Hippocampal formation (tissue), 2 donors: ENCODE data around the gene CEMP1.
"Not testable (repeated sequence)": the region's sequence is repeated elsewhere in the genome, so short reads cannot be mapped to it uniquely, and the experiment has no call there.

Source experiments
- DNase-seq, 2 donors: peaks; one replicate each; lab custom pipeline; 2025; lab: John Stamatoyannopoulos, UW

The CEMP1 gene, protein sequence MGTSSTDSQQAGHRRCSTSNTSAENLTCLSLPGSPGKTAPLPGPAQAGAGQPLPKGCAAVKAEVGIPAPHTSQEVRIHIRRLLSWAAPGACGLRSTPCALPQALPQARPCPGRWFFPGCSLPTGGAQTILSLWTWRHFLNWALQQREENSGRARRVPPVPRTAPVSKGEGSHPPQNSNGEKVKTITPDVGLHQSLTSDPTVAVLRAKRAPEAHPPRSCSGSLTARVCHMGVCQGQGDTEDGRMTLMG

DNA sequence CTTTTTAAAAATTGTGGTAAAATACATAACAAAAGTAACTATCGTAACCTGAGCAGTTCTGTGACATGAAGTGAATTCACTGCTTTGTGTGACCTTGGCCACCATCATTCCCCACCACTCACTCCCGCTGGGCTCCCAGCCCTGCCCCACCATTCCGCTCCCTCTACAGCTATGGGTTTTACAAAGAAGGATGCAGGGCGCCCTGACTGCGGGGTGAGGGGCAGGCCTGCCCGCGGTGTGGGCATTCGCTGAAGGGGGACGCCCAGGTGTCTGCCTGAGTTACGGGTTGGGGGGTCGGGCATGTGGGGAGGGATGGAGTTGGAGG is at the start of gene CEMP1:
Gene CEMP1, minus strand, starts transcription at position 38 of the 325 bp plus-strand sequence. CDS start 335 bp downstream, outside the sequence.
- DNase-seq = no peak

DNA sequence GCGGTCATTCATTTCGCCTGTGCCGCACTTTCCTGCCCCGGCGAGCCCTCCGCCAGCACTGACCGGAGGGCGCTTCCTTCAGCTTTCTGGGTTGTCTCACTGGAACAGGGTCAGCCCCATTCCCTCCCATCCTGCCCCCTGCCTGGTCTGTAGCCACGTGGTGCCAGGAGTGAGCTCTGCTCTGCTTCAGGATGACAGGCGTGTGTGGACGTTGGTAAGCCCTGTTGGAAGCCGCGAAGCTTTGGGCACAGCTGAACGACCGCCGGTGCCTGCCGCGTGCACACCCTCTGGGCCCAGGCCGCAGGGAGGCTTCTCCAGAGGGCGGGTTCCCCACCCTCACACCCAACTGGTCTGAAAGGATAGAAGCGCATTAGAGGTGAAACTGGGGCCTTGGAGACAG is 49.6 kb upstream of the CEMP1 start:
- DNase-seq = not testable (repeated sequence)

DNA sequence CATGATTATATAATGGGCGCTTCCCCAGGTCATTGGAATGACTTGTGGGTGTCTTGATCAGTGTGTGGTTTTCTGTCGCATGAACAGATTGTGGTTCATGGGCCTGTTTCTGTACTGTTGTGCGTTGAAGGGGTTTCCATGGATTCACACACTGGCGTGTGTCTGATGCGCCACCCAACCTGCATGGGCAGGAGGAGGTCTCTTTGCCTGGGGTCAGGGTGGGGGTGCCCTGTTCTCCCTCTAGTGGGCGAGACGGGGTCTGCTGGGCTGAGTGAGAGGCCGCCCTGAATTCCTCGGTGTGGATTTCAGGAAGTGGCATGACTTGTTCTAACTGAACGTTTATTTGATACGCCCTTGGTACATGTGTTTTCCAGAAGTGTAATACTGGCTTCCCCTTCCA is 48.9 kb upstream of the CEMP1 start:
- not testable (repeated sequence) for DNase-seq

DNA sequence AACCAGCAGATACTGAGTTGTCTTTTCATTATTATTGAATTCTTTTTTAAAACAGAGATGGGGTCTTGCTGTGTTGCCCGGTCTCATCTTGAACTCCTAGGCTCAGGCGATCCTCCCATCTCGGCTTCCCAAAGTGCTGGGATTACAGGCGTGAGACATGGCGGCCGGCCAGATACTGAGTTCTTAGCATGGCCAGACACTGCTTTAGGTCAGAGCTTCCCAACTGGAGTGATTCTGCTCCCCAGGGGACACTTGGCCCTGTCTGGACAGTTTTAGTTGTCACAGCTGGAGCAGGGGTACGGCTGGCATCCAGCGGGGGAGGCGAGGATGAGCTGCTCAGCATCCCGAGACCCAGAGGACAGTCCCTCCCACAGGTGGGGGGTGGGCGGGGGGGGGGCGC is 47.7 kb upstream of the CEMP1 start:
- DNase-seq = not testable (repeated sequence)

DNA sequence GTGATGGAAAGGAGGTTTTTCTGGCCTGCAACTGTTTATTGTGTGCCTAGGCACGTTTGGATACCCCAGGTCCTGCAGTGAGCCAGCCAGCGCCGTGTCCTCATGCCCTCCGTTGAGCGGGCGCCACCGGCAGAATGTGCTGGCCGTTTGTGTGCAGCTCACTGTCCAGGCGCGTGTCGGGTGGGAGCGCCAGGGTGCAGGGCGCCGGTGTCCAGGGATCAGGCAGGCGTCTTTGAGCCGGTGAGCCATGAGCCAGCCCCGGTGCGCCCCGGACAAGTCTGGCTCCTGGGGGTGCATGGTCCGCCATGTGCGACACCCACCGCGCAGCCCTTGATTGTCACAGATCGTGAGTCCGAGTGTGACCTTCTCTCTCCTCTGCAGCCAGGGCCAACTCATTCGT is 45.8 kb upstream of the CEMP1 start:
- DNase-seq = not testable (repeated sequence)

GRCh38 chr16:2575839-2576238 is 44.6 kb upstream of the CEMP1 start:
- not testable (repeated sequence) for DNase-seq

DNA sequence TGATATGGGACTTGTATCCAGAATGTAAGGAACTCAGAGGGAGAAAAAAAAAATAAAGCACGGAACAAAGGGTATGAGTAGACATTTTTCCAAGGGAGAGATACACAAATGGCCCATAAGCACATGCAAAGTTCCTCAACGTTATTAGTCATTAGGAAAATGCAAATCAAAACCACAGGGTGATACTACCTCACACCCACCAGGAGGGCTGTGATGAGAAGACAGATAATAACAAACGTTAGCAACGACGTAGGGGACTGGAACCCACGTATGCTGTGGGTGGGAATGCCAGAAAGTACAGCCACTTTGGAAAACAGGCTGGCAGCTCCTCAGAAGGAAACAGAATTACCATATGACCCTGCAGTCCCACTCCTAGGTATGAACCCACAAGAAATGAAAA is 41.5 kb upstream of the CEMP1 start:
- DNase-seq = not testable (repeated sequence)

DNA sequence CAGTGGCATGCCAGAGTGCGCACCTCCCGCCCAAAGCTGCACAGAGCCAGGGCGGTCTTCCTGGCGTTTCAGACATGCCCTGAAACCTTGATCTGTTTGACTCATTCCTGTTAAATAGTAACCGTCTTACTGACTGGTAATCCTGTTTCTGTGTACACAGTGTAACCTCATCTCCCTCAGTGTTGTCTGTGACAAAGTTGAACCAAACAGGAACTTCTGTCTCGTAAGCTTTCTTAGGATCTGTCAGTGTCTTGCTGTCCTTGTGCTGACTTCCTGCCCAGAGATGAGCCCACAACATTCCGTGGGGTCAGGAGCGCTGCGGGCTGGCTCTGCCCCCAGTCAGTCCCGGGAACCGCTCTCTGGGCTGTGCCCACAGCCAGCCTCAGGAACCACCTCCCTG is 37.4 kb upstream of the CEMP1 start:
- not testable (repeated sequence) for DNase-seq

- not testable (repeated sequence) for DNase-seq
Measured at GRCh38 chr16:2567506-2567905, 36.3 kb upstream of the CEMP1 start.

DNA sequence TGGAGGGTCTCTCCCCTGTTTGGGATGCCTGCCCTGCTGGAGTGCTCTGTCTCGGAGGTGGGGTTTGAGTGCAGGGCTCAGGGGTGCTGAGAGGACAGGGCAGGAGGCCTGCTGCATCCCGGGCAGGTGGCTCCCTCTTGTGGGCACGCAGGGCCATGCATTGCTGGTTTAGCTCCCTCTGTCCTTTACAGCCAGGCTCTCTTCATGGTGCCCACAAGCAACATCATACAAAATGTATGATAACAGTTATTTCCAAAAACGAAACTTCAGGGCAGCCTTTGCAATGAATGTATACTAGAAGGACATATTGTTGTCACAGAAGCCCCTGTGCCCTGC is 29.6 kb upstream of the CEMP1 start:
- not testable (repeated sequence) for DNase-seq

- DNase-seq = not testable (repeated sequence)
Measured at GRCh38 chr16:2560131-2560797, 29.1 kb upstream of the CEMP1 start.

- not testable (repeated sequence) for DNase-seq
Measured at GRCh38 chr16:2557150-2557549, 25.9 kb upstream of the CEMP1 start.

DNA sequence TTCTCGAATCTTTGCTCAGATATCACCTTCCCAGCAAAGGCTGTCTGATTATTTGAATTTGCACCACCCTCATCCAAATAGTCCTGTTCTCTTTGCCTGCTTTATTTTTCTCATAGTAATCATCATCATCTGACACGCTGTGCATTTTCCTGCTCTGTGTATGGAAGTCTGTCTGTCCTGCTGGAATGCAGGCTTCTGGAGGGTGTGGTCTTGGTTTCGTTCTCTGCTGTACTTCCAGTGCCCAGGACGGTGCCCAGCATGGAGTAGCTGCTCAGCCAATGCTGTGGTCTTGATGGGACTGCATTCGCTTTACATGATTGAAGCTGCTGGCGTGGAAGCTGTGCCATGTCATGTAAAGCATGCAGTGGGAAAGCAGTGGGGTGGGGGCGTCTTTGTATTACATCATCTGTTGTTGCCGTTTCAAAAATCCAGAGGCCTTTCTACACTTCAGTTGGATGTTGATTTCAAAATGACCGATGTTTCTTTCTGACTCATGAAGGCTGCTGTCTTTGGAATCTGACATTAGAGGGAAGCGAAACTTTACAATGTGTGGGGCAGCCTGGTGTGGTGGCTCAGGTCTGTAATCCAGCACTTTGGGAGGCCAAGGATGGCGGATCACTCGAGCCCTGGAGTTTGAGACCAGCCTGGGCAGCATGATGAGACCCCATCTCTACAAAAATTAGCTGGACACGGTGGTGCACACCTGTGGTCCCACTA is 23.7 kb upstream of the CEMP1 start:
- DNase-seq = not testable (repeated sequence)

DNA sequence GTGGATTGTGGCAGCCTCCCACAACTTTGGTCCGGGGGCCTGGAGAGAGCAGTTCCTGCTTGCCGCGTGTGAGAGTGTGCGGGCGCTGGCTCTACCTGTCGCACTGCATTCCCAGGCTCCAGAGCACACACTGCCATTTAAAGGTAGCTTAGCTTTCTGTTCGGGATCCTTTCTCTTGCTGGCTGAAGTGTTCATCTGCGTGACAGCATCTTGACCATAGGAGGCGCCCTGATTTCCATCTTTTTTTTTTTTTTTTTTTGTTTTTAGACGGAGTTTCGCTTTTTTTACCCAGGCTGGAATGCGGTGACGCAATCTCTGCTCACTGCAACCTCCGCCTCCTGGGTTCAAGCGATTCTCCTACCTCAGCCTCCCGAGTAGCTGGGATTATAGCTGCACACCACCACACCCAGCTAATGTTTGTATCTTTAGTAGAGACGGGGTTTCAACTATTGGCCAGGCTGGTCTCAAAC is 20.2 kb upstream of the CEMP1 start:
- DNase-seq = not testable (repeated sequence)

GRCh38 chr16:2550283-2550878 is 19.2 kb upstream of the CEMP1 start:
- not testable (repeated sequence) for DNase-seq

DNA sequence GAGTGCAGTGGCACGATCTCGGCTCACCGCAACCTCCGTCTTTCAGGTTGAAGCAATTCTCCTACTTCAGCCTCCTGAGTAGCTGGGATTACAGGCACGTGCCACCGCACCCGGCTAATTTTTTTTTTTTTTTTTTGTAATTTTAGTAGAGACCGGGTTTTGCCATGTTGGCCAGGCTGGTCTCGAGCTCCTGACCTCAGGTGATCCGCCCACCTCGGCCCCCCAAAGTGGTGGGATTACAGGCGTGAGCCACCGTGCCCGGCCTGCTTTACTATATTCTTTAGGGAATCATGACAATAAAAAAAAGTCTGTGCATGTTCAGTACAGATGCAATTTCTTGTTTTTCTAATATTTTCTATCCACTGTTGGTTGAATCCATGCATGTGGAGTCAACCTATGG is 12.6 kb upstream of the CEMP1 start:
- not testable (repeated sequence) for DNase-seq

- DNase-seq = not testable (repeated sequence)
Measured at GRCh38 chr16:2541409-2541808, 10.2 kb upstream of the CEMP1 start.

DNA sequence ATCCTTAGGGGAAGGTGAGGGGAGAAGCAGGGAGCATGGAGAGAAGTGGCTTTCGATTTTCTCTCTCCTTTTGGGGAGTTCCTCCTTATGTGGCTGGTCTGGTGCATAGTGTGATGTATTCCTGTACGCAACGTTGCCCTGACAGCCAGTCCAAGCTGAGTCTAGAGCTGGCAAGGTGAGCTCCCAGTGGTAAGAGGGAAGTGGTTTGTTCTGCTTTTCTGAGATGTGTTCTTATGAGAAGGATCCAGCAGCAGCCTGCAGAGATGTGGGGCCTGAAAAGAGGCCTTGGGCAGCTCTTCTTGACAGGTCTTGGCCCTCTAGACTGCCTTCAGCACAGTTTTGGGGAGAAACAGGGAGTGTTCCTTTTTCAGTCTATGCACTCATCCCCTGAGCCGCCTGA is 9.7 kb upstream of the CEMP1 start:
- DNase-seq = not testable (repeated sequence)

DNA sequence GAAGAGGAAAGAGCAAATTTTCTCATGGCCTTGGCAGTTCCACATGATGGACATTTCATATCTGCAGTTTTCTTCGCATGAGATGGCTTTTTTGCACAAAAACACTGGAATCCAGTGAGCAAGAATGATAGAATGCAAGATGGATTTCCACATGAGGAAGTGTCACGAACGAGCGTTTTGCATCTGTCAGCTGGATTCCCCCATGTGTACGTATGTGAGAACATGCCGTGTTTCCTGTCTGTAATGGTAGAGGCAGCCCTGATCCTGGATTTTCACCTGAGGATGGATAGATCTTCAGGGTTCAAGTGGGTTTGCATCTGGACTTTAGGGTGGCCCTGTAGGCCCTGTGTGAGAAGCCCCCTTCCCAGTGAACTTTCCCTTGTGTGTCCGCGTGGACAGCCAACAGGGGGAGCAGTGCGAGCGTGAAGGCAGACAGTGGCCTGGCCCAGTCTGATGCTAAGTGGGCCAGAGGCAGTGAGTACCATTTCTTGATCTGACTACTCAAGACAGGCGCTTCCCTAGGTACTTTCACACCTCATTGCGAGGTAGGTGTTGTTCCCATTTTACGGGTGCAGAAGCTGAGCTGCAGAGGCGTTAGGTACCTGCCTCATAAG is 8.7 kb upstream of the CEMP1 start:
- not testable (repeated sequence) for DNase-seq

- DNase-seq = not testable (repeated sequence)
Measured at GRCh38 chr16:2539192-2539844, 8.1 kb upstream of the CEMP1 start.
